ENCODE results near the gene CFAP54.

GRCh38 chr12:96587691-96588090 is 98.3 kb downstream of the CFAP54 start:
- no peak for TF ChIP-seq CTCF (IDR thresholded peaks at IDR 0.05)
- TF ChIP-seq POLR2AphosphoS5 (IDR thresholded peaks at IDR 0.05): no peak
- no peak for TF ChIP-seq POLR2A (IDR thresholded peaks at IDR 0.05)
- TF ChIP-seq EP300 (IDR thresholded peaks at IDR 0.05): no peak

Data from suprapubic skin (tissue), 4 donors.